Erythroblast (primary cell): ENCODE results near the gene MCRIP2.
"Not testable (repeated sequence)": the region's sequence is repeated elsewhere in the genome, so short reads cannot be mapped to it uniquely, and the experiment has no call there.

ENCODE experiments used
- DNase-seq, 2 experiments: peaks; one replicate each; lab custom pipeline; 2025; lab: John Stamatoyannopoulos, UW
- GATA1 ChIP-seq: IDR thresholded peaks from 2 replicates; pipeline ENCODE4 v1.6.1; 2011; ENCODE audit warnings: low read depth, mild to moderate bottlenecking, control low read depth, low read length, moderate library complexity
- POLR2A ChIP-seq: IDR thresholded peaks from 2 replicates; pipeline ENCODE4 v1.6.1; 2011; ENCODE audit warnings: mild to moderate bottlenecking, low read length

The MCRIP2 gene

GRCh38 chr16:684071-684794 is 42.6 kb downstream of the MCRIP2 start, which contains the start of gene JMJD8:
TSS of gene JMJD8 (minus strand) at chr16:684334. CDS start at chr16:684319, 15 bp downstream.
- TF ChIP-seq POLR2A (peak; percentile 69), GATA1 (no peak)
- peak; percentile 97 to 98 for DNase-seq

- TF ChIP-seq POLR2A (no peak), GATA1 (no peak)
- peak in 1 of 2 experiments; percentile 30 for DNase-seq
These were observed 43.5 kb downstream of the MCRIP2 start for GRCh38 chr16:684961-685696.

GRCh38 chr16:685967-686366 is 44.3 kb downstream of the MCRIP2 start:
- TF ChIP-seq POLR2A (no peak), GATA1 (no peak)
- peak; percentile 64 for DNase-seq

GRCh38 chr16:686459-687260 is 45.0 kb downstream of the MCRIP2 start:
- no peak for TF ChIP-seq GATA1
- TF ChIP-seq POLR2A: no peak
- no peak for DNase-seq

- no peak for TF ChIP-seq POLR2A
- TF ChIP-seq GATA1: no peak
- no peak for DNase-seq
These were observed 45.9 kb downstream of the MCRIP2 start for GRCh38 chr16:687499-687898.

GRCh38 chr16:689175-689897 is 47.7 kb downstream of the MCRIP2 start:
- no peak for TF ChIP-seq POLR2A
- no peak for DNase-seq

GRCh38 chr16:691242-691641 is 49.6 kb downstream of the MCRIP2 start:
- DNase-seq: not testable (repeated sequence)

- no peak for DNase-seq
- no peak for TF ChIP-seq POLR2A
- no peak for TF ChIP-seq GATA1
These were observed 50.9 kb downstream of the MCRIP2 start for GRCh38 chr16:692356-693108.

- no peak for DNase-seq
- no peak for TF ChIP-seq POLR2A
- TF ChIP-seq GATA1: no peak
These were observed 51.7 kb downstream of the MCRIP2 start for GRCh38 chr16:693364-693763.

- DNase-seq: no peak
- TF ChIP-seq POLR2A (no peak), GATA1 (no peak)
These were observed 52.1 kb downstream of the MCRIP2 start for GRCh38 chr16:693766-694165.

GRCh38 chr16:694187-694862 is 52.7 kb downstream of the MCRIP2 start:
- no peak for DNase-seq
- no peak for TF ChIP-seq GATA1

GRCh38 chr16:694863-695354 is 53.3 kb downstream of the MCRIP2 start:
- no peak for TF ChIP-seq GATA1
- TF ChIP-seq POLR2A: no peak
- no peak for DNase-seq
